Measurements from ENCODE around the gene MDK.
A peak's percentile ranks its signal among the peaks of the same experiment; 100 is the strongest.

MDK gene

GRCh38 chr11:46341454-46341853 is 40.0 kb upstream of the MDK start:
- DNase-seq (ENCODE audit: extremely low spot score) = no peak
- ChIA-PET POLR2A (no interaction called here), CTCF (interaction anchor here (1.6 to 21.1 kb wide), 3 partner anchors 10 to 25 kb away, joined by 5 to 452 read pairs (median 19); no protein-coding TSS in a partner anchor)
- no peak for TF ChIP-seq CTCF (IDR thresholded peaks at IDR 0.05; ENCODE audit: control extremely low read depth, extremely low read depth, low read depth, missing control alignments)

GRCh38 chr11:46342239-46342638 is 39.2 kb upstream of the MDK start:
- no peak for DNase-seq (ENCODE audit: extremely low spot score)
- no peak for TF ChIP-seq CTCF (IDR thresholded peaks at IDR 0.05; ENCODE audit: control extremely low read depth, extremely low read depth, low read depth, missing control alignments)
- ChIA-PET POLR2A (no interaction called here), CTCF (interaction anchor here (1.3 to 21.1 kb wide), 5 partner anchors 10 to 26 kb away, joined by 3 to 452 read pairs (median 5); no protein-coding TSS in a partner anchor)

GRCh38 chr11:46343520-46343919 is 37.9 kb upstream of the MDK start:
- no peak for DNase-seq (ENCODE audit: extremely low spot score)
- ChIA-PET CTCF (interaction anchor here (0.9 to 21.1 kb wide), 8 partner anchors 9 to 104 kb away, joined by 3 to 452 read pairs (median 5); no protein-coding TSS in a partner anchor), POLR2A (interaction anchor here (0.7 kb wide), 1 partner anchor 14 kb away, joined by 6 read pairs; no protein-coding TSS in a partner anchor)
- no peak for TF ChIP-seq CTCF (IDR thresholded peaks at IDR 0.05; ENCODE audit: control extremely low read depth, extremely low read depth, low read depth, missing control alignments)

GRCh38 chr11:46345131-46345597 is 36.3 kb upstream of the MDK start:
- peak; percentile 70 for DNase-seq (ENCODE audit: extremely low spot score)
- ChIA-PET CTCF (interaction anchor here (0.8 to 21.1 kb wide), 16 partner anchors 8 to 185 kb away, joined by 3 to 452 read pairs (median 4); no protein-coding TSS in a partner anchor), POLR2A (interaction anchor here (0.7 kb wide), 1 partner anchor 47 kb away, joined by 5 read pairs; no protein-coding TSS in a partner anchor)
- peak; percentile 18 for TF ChIP-seq CTCF (IDR thresholded peaks at IDR 0.05; ENCODE audit: control extremely low read depth, extremely low read depth, low read depth, missing control alignments)

- CTCF ChIA-PET = interaction anchor here (0.8 to 21.1 kb wide), 15 partner anchors 11 to 124 kb away, joined by 3 to 452 read pairs (median 4); no protein-coding TSS in a partner anchor
- TF ChIP-seq CTCF (IDR thresholded peaks at IDR 0.05; ENCODE audit: control extremely low read depth, extremely low read depth, low read depth, missing control alignments) = no peak
- no peak for DNase-seq (ENCODE audit: extremely low spot score)
- POLR2A ChIA-PET = interaction anchor here (0.7 kb wide), 1 partner anchor 46 kb away, joined by 5 read pairs; no protein-coding TSS in a partner anchor
Observed at GRCh38 chr11:46345881-46346484, 35.5 kb upstream of the MDK start.

- peak; percentile 94 for DNase-seq (ENCODE audit: extremely low spot score)
- CTCF ChIA-PET = interaction anchor here (0.6 to 21.1 kb wide), 15 partner anchors 12 to 272 kb away, joined by 3 to 452 read pairs (median 4); no protein-coding TSS in a partner anchor
- peak; percentile 97 for TF ChIP-seq CTCF (IDR thresholded peaks at IDR 0.05; ENCODE audit: control extremely low read depth, extremely low read depth, low read depth, missing control alignments)
- POLR2A ChIA-PET = no interaction called here
Observed at GRCh38 chr11:46346886-46347636, 34.4 kb upstream of the MDK start, which contains the start of gene DGKZ. Gene DGKZ (plus strand): TSS chr11:46347463. CDS start chr11:46347660, 197 bp downstream.
